ENCODE measurements around the gene TGIF2. TPM values are rescaled to one million over a fixed set of nuclear protein-coding genes. Genes with fewer than 3 reads are reported as not detected.
A peak's percentile ranks its signal among the peaks of the same experiment; 100 is the strongest.

Gene TGIF2
- polyA plus RNA-seq, 1 of the 3 experiments (the other 2 are of a cell fraction): 10.8 TPM

- CTCF ChIA-PET: interaction anchor here (1.8 to 3.6 kb wide), 3 partner anchors 11 to 33 kb away, joined by 4 to 20 read pairs (median 6); partner anchors contain the start of gene RAB5IF
- H3K4me1 ChIP-seq (ENCODE audit: control insufficient read depth in 1 of 2, insufficient read depth in 2 of 2, low read depth in 1 of 2, low read length in 1 of 2): peaks cover 17 to 20% of the 10 kb centered on the region in 2 experiments; a peak in 3 of 4 replicates
- H3K79me2 ChIP-seq (ENCODE audit: insufficient read depth): peaks cover 33% of the 10 kb centered on the region
- no peaks in the 10 kb centered on the region for H3K27me3 ChIP-seq (ENCODE audit: insufficient read depth)
- H3F3A ChIP-seq (replicated peaks; ENCODE audit: insufficient read depth): peaks cover 42% of the 10 kb centered on the region
- H3K9me2 ChIP-seq: no peaks in the 10 kb centered on the region
- POLR2A ChIA-PET: no interaction called here
- peak overlapping the region; percentile 91 for H2AFZ ChIP-seq (ENCODE audit: low read depth)
- TF ChIP-seq REST (IDR thresholded peaks at IDR 0.05; ENCODE audit: low read depth, low read length): no peak
- no peak for TF ChIP-seq SIN3A (IDR thresholded peaks at IDR 0.05; ENCODE audit: borderline replicate concordance, low read depth, low read length)
- no peak for TF ChIP-seq SMC3 (IDR thresholded peaks at IDR 0.05; ENCODE audit: low read depth, low read length)
- no peak for TF ChIP-seq FOXM1 (IDR thresholded peaks at IDR 0.05; ENCODE audit: low read depth)
- no peak for TF ChIP-seq TAF1 (IDR thresholded peaks at IDR 0.05; ENCODE audit: borderline replicate concordance, low read depth, low read length)
- no peak for TF ChIP-seq NFIC (IDR thresholded peaks at IDR 0.05; ENCODE audit: borderline replicate concordance)
- no peaks in the 10 kb centered on the region for H3K9me3 ChIP-seq
- no peaks in the 10 kb centered on the region for H3K36me3 ChIP-seq (replicated peaks in 1 of 2; ENCODE audit: control insufficient read depth in 1 of 2, insufficient read depth in 2 of 2, low read length in 1 of 2)
- peak; percentile 26 for DNase-seq
- 90% methylated on average over 19 of the region's 20 CpGs for WGBS (ENCODE audit: low lambda C conversion rate)
- no peak overlapping the region for H3K4me3 ChIP-seq (ENCODE audit: low read depth in 2 of 2, low read length in 1 of 2)
- H3K27ac ChIP-seq (ENCODE audit: low read depth in 2 of 2, low read length in 1 of 2): peak overlapping the region in 1 of 2 experiments; percentile 55; a peak in 2 of 4 replicates
- 0 out of 2 replicates have a peak overlapping the region, but pooled peaks have one; percentile 99 for H3K4me2 ChIP-seq
- peaks cover 5% of the 10 kb centered on the region; the same call in 1 of the 2 replicates for H4K20me1 ChIP-seq (ENCODE audit: insufficient read depth)
- no peak overlapping the region for H3K9ac ChIP-seq
Measured at GRCh38 chr20:36572701-36573102, 695 bp upstream of the TGIF2 start.

GRCh38 chr20:36573798-36574365 lies 485 bp downstream of the TGIF2 start:
- 1% methylated on average over 18 of the region's 53 CpGs for WGBS (ENCODE audit: low lambda C conversion rate)
- Histone ChIP-seq H3K36me3 (replicated peaks in 1 of 2; ENCODE audit: control insufficient read depth in 1 of 2, insufficient read depth in 2 of 2, low read length in 1 of 2) (peaks cover 0 to 3% of the 10 kb centered on the region in 2 experiments), H2AFZ (ENCODE audit: low read depth) (peak overlapping the region; percentile 79; the same call in 1 of the 2 replicates), H3K4me3 (ENCODE audit: low read depth in 2 of 2, low read length in 1 of 2) (peak overlapping the region; percentile 65 to 77), H3K27ac (ENCODE audit: low read depth in 2 of 2, low read length in 1 of 2) (peak overlapping the region; percentile 27 to 53; a peak in 2 of 4 replicates), H3K4me1 (ENCODE audit: control insufficient read depth in 1 of 2, insufficient read depth in 2 of 2, low read depth in 1 of 2, low read length in 1 of 2) (peaks cover 17 to 20% of the 10 kb centered on the region in 2 experiments; a peak in 3 of 4 replicates), H3K27me3 (ENCODE audit: insufficient read depth) (no peaks in the 10 kb centered on the region), H3K79me2 (ENCODE audit: insufficient read depth) (peaks cover 45% of the 10 kb centered on the region), H3K9ac (peak overlapping the region; percentile 84), H3F3A (replicated peaks; ENCODE audit: insufficient read depth) (peaks cover 40% of the 10 kb centered on the region), H3K4me2 (peak overlapping the region; percentile 99), H3K9me3 (no peaks in the 10 kb centered on the region), H3K9me2 (no peaks in the 10 kb centered on the region), H4K20me1 (ENCODE audit: insufficient read depth) (peaks cover 5% of the 10 kb centered on the region; the same call in 1 of the 2 replicates)
- CTCF ChIA-PET: interaction anchor here (0.5 to 3.6 kb wide), 6 partner anchors 16 to 200 kb away, joined by 3 to 20 read pairs (median 4); partner anchors contain the start of genes DSN1 and RAB5IF
- TF ChIP-seq PBX3 (IDR thresholded peaks at IDR 0.05) (peak; percentile 20; the same call in 1 of the 2 replicates), MXI1 (IDR thresholded peaks at IDR 0.05; ENCODE audit: low read depth, low read length) (0 out of 2 replicates have a peak, but pooled peaks have one; percentile 12), REST (IDR thresholded peaks at IDR 0.05; ENCODE audit: low read depth, low read length) (no peak), EZH2phosphoT487 (IDR thresholded peaks at IDR 0.05; ENCODE audit: borderline replicate concordance, low read depth) (no peak), SIN3A (IDR thresholded peaks at IDR 0.05; ENCODE audit: borderline replicate concordance, low read depth, low read length) (peak; percentile 67; the same call in 1 of the 2 replicates), USF1 (IDR thresholded peaks at IDR 0.05; ENCODE audit: borderline replicate concordance, low read depth) (no peak)
- peak; percentile 73 for DNase-seq
- POLR2A ChIA-PET: no interaction called here

Measured in SK-N-SH (cell line).